Panc1 (cell line): Measurements from ENCODE around the gene CFAP20DC. TPM values are rescaled to one million over a fixed set of nuclear protein-coding genes. Genes with fewer than 3 reads are reported as not detected.

ENCODE experiments used
- ATAC-seq: fragments of 200-7000 bp; cut with Tn5 transposase; 2 replicates; pipeline ENCODE4 v1.9.1; 2020; ENCODE audit warnings: mild to moderate bottlenecking, moderate library complexity
- BruUV-seq: library from RNA; stranded (reverse); fragments of 400-500 nt; replicated peaks from 2 replicates; lab custom pipeline; 2021; lab: Mats Ljungman, UMichigan
- CTCF ChIA-PET: fragments of 300-600 bp; sonication (Branson Sonifier 250); formaldehyde crosslinking; loops from one replicate; lab custom pipeline; 2022; ENCODE audit warnings: antibody characterized with exemption; lab: Charles Lee
- POLR2A ChIA-PET: fragments of 300-600 bp; sonication (Branson Sonifier 250); formaldehyde crosslinking; loops from one replicate; lab custom pipeline; 2022; ENCODE audit warnings: antibody characterized with exemption; lab: Charles Lee
- DNase-seq: peaks from one replicate; pipeline ENCODE4 v3.0.0-alpha.2; 2010; ENCODE audit warnings: low read depth, low spot score
- H3K27ac ChIP-seq: 2 replicates; pipeline ENCODE4 v1.5.1; 2011; ENCODE audit warnings: mild to moderate bottlenecking, low read length, inconsistent platforms
- H3K27me3 ChIP-seq: fragments of 200-500 bp; sonication (Bioruptor generic); 2 replicates; pipeline ENCODE4 v1.6.0; 2014; ENCODE audit warnings: low read length, inconsistent platforms; ENCODE audit not compliant: control insufficient read depth, insufficient read depth
- H3K36me3 ChIP-seq: fragments of 200-500 bp; sonication (Bioruptor generic); 2 replicates; pipeline ENCODE4 v1.5.1; 2014; ENCODE audit warnings: inconsistent platforms, mild to moderate bottlenecking, low read length, moderate library complexity; ENCODE audit not compliant: control insufficient read depth, insufficient read depth
- H3K4me1 ChIP-seq: 2 replicates; pipeline ENCODE4 v1.5.1; 2011; ENCODE audit warnings: inconsistent platforms, mild to moderate bottlenecking, low read length, moderate library complexity; ENCODE audit not compliant: control insufficient read depth, insufficient read depth
- H3K4me3 ChIP-seq, 2 experiments: 2 replicates each; pipeline ENCODE4 v1.5.1; 2011 to 2012; ENCODE audit warnings: low read depth in 2 of 2, low read length in 2 of 2, mild to moderate bottlenecking in 2 of 2, inconsistent platforms in 1 of 2, moderate library complexity in 1 of 2
- H3K9me3 ChIP-seq: fragments of 200-500 bp; sonication (Bioruptor generic); 2 replicates; pipeline ENCODE4 v1.5.1; 2014; ENCODE audit warnings: low read depth, mild to moderate bottlenecking, inconsistent platforms, low read length, moderate library complexity; ENCODE audit not compliant: control insufficient read depth, insufficient read depth
- CTCF ChIP-seq: fragments of 450-650 bp; IDR thresholded peaks from 2 replicates; pipeline ENCODE4 v1.5.1; 2017; ENCODE audit warnings: mild to moderate bottlenecking
- POLR2AphosphoS5 ChIP-seq: IDR thresholded peaks from 2 replicates; pipeline ENCODE4 v1.6.1; 2012; ENCODE audit warnings: mild to moderate bottlenecking, low read depth, low read length, moderate library complexity
- REST ChIP-seq, 2 experiments: IDR thresholded peaks; 2 replicates each; pipeline ENCODE4 v1.6.1; 2011 to 2012; ENCODE audit warnings: low read depth in 2 of 2, control low read depth in 1 of 2, low read length in 1 of 2, mild to moderate bottlenecking in 1 of 2, moderate library complexity in 1 of 2; ENCODE audit not compliant: insufficient read depth in 1 of 2
- SIN3A ChIP-seq: IDR thresholded peaks from 2 replicates; pipeline ENCODE4 v1.6.1; 2012; ENCODE audit warnings: low read depth, mild to moderate bottlenecking, low read length, moderate library complexity, borderline replicate concordance; ENCODE audit not compliant: insufficient read depth
- TCF7L2 ChIP-seq: IDR thresholded peaks from 2 replicates; pipeline ENCODE4 v1.6.1; 2011; ENCODE audit warnings: mild to moderate bottlenecking, low read depth, low read length, inconsistent platforms
- in situ Hi-C: cut with HindIII; loops from 2 replicates; pipeline ENCODE4 v1.10.0; 2016; ENCODE audit warnings: low sequenced_read_pairs, low pct_unique_long_range_greater_than_20kb
- intact Hi-C: fragments of 100-400 bp; cut with micrococcal nuclease; formaldehyde crosslinking; loops from one replicate; pipeline ENCODE4 v1.10.0; 2022; ENCODE audit not compliant: unreplicated experiment
- total RNA-seq: library from RNA; stranded (reverse); gene quantifications from one replicate; pipeline ENCODE4 v1.2.1, GENCODE V29; 2021; ENCODE audit not compliant: unreplicated experiment

Gene CFAP20DC
- total RNA-seq, 1 experiment from 2014 or later: 4.0 TPM

GRCh38 chr3:58861551-58861950 lies 188.3 kb downstream of the CFAP20DC start:
- no TSS peak for BruUV-seq
- no peak for DNase-seq
- Histone ChIP-seq H3K36me3 (no peaks in the 10 kb centered on the region), H3K4me1 (no peaks in the 10 kb centered on the region), H3K27me3 (no peaks in the 10 kb centered on the region), H3K27ac (no peak overlapping the region), H3K4me3 (no peak overlapping the region), H3K9me3 (no peaks in the 10 kb centered on the region)
- POLR2A ChIA-PET: no interaction called here
- TF ChIP-seq REST (IDR thresholded peaks at IDR 0.05; ENCODE audit: insufficient read depth in 1 of 2, low read depth in 2 of 2, low read length in 1 of 2) (no peak), SIN3A (no peak), TCF7L2 (no peak), POLR2AphosphoS5 (no peak)
- intact Hi-C loops (no loop called here), in situ Hi-C loops (no loop called here)
- CTCF ChIA-PET: no interaction called here
- no peak for ATAC-seq

DNA sequence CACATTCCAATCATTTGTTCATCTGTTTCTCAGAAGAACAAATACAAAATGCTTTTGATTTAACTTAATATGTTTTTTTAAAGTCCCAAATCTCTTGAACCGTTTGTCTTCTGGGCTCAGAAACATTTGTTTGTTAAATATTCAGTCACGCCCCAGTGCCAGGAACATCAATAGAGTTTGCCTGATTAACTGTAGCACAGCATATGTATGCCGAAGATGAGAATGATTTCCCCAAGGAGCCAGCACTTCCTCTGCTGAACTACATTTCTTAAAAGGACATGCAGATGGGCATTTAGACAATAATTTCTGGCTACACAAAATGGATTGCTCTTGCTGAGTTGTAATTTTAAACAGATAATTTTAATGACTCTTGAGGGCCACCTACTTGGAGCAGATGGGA lies 191.7 kb downstream of the CFAP20DC start:
- Histone ChIP-seq H3K27me3 (no peaks in the 10 kb centered on the region), H3K36me3 (no peaks in the 10 kb centered on the region), H3K4me3 (no peak overlapping the region), H3K9me3 (no peaks in the 10 kb centered on the region), H3K27ac (no peak overlapping the region), H3K4me1 (no peaks in the 10 kb centered on the region)
- in situ Hi-C loops (no loop called here), intact Hi-C loops (no loop called here)
- BruUV-seq: no TSS peak
- TF ChIP-seq SIN3A (no peak), CTCF (no peak), TCF7L2 (no peak), POLR2AphosphoS5 (no peak), REST (IDR thresholded peaks at IDR 0.05; ENCODE audit: insufficient read depth in 1 of 2, low read depth in 2 of 2, low read length in 1 of 2) (no peak)
- ChIA-PET CTCF (no interaction called here), POLR2A (no interaction called here)
- no peak for ATAC-seq
- no peak for DNase-seq
